ENCODE measurements around the gene PLPP3. TPM values are rescaled to one million over a fixed set of nuclear protein-coding genes. Genes with fewer than 3 reads are reported as not detected.

The PLPP3 gene
- total RNA-seq, 1 experiment from 2014 or later: 3.4 TPM

DNA sequence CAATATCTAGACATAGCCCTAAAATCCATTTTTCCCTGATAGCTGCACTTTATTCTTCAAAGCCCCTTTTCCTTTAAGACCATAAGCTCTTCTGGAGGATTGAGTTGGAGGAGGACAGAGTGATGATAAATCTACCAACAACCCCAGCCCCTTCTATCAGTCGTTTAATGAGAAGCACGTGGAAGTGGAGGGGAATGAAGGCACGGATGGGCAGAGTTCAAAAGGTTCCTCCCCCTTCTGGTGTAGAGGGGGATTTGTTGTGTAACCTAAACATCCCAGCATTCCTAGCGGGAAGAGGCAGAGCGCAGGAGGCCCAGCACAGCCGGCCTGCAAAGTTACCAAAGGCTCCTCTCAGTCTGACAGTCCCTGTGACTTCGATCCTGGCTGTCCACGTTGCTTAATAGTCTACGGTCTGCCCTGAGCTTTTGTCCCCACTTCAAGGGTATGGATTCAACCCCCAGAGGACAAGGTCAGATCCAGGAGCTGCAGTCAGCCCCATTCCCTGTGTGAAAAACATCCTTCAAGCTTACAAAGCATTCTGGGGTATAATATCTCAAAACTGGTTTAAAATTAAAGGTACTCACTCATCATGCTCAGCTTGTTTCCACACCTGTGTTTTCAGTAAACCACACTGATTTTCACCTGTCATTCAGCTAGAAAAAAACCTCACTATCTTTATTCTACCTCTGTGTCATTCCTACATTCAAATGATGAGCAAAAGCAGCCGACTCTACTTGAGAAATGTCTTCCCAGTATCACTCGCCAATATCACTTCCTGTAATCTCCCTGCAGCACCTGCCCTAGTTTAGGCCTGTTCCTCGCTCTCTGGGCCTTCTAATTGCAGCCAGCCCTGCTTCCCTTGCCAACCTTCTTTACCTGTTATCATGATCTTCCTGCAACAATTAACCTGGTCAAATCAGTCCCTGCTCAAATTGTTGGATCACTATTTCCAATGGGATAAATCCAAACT, 117.9 kb downstream of the PLPP3 start:
- intact Hi-C loops (cut with micrococcal nuclease): no loop called here
- H3K27me3 ChIP-seq (ENCODE audit: insufficient read depth, low read length): no peaks in the 10 kb centered on the region
- POLR2A ChIA-PET: no interaction called here
- CTCF ChIA-PET: no interaction called here
- RAD21 ChIA-PET (ENCODE audit: low non-redundant PET in 1 of 2, low total read pairs in 2 of 2, uncharacterized antibody in 2 of 2, unreplicated experiment in 2 of 2): no interaction called here
- ATAC-seq (no peak), DNase-seq (ENCODE audit: low read depth, low spot score) (no peak)
- H3K9ac ChIP-seq (ENCODE audit: low read length): no peak overlapping the region
- no peaks in the 10 kb centered on the region for H3K36me3 ChIP-seq (ENCODE audit: control insufficient read depth in 1 of 2, insufficient read depth in 2 of 2, low read length in 2 of 2)
- H3K27ac ChIP-seq (ENCODE audit: low read depth, low read length): no peak overlapping the region
- H3K4me1 ChIP-seq (ENCODE audit: control insufficient read depth in 1 of 2, insufficient read depth in 2 of 2, low read length in 2 of 2): peaks cover 3 to 10% of the 10 kb centered on the region in 2 experiments; a peak in 3 of 4 replicates
- TF ChIP-seq ZNF274 (IDR thresholded peaks at IDR 0.05; ENCODE audit: low read depth, low read length): no peak
- TF ChIP-seq SRF (IDR thresholded peaks at IDR 0.05; ENCODE audit: low read depth): no peak
- TF ChIP-seq MAX (IDR thresholded peaks at IDR 0.05): no peak
- no peak for TF ChIP-seq ZBTB33 (IDR thresholded peaks at IDR 0.05; ENCODE audit: extremely low read depth, insufficient replicate concordance, low read length)
- no peak for TF ChIP-seq RAD21 (IDR thresholded peaks at IDR 0.05; ENCODE audit: low read depth)
- no peak for TF ChIP-seq FOSL1 (IDR thresholded peaks at IDR 0.05; ENCODE audit: low read depth)
- no peak for TF ChIP-seq POLR2AphosphoS5 (IDR thresholded peaks at IDR 0.05; ENCODE audit: low read depth, low read length)
- no peak for TF ChIP-seq EGR1 (IDR thresholded peaks at IDR 0.05; ENCODE audit: low read depth)
- no peak for TF ChIP-seq YY1 (IDR thresholded peaks at IDR 0.05; ENCODE audit: extremely low read depth, insufficient replicate concordance, low read depth, low read length)
- no peak for TF ChIP-seq POLR2A (IDR thresholded peaks at IDR 0.05; ENCODE audit: borderline replicate concordance, extremely low read depth, insufficient read depth, insufficient read length)
- no peak for TF ChIP-seq ZFX (IDR thresholded peaks at IDR 0.05)
- no peak for TF ChIP-seq TCF7L2 (IDR thresholded peaks at IDR 0.05; ENCODE audit: borderline replicate concordance, extremely low read depth, insufficient read depth, insufficient read length)
- no peak for TF ChIP-seq EZH2phosphoT487 (IDR thresholded peaks at IDR 0.05; ENCODE audit: borderline replicate concordance)
- no peak for TF ChIP-seq CBX3 (IDR thresholded peaks at IDR 0.05; ENCODE audit: low read depth)
- no peaks in the 10 kb centered on the region for H3K9me2 ChIP-seq (ENCODE audit: insufficient read depth)
- no peaks in the 10 kb centered on the region for H3K9me3 ChIP-seq (ENCODE audit: control insufficient read depth in 1 of 2, insufficient read depth in 1 of 2, low read depth in 1 of 2, low read length in 2 of 2)
- no peak overlapping the region for H3K4me2 ChIP-seq (ENCODE audit: low read length)
- no peaks in the 10 kb centered on the region for H4K20me1 ChIP-seq (ENCODE audit: insufficient read depth)
- H3K79me2 ChIP-seq (ENCODE audit: insufficient read depth, low read length): no peaks in the 10 kb centered on the region
- H3K4me3 ChIP-seq (replicated peaks in 1 of 2; ENCODE audit: low read depth in 1 of 2, low read length in 2 of 2): no peak overlapping the region
- no TSS peak for BruUV-seq (replicated peaks)
- no peak overlapping the region for H2AFZ ChIP-seq (ENCODE audit: low read depth, low read length, poor library complexity, severe bottlenecking)
